Measurements from ENCODE around the gene USP3.
"Not testable (repeated sequence)": the region's sequence is repeated elsewhere in the genome, so short reads cannot be mapped to it uniquely, and the experiment has no call there.

DNA sequence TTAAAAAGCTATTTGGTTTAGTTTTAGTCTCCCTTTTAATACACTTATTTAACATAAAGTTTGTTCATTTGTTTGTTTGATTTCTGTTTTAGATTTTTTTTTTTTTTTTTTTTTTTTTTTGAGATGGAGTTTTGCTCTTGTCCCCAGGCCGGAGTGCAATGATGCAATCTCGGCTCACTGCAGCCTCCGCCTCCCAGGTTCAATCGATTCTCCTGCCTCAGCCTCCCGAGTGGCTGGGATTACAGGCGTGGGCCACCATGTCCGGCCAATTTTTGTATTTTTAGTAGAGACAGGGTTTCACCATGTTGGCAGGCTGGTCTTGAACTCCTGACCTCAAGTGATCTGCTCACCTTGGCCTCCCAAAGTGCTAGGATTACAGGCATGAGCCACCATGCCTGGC is 16.1 kb downstream of the USP3 start:
- TF ChIP-seq, protein P1, sequence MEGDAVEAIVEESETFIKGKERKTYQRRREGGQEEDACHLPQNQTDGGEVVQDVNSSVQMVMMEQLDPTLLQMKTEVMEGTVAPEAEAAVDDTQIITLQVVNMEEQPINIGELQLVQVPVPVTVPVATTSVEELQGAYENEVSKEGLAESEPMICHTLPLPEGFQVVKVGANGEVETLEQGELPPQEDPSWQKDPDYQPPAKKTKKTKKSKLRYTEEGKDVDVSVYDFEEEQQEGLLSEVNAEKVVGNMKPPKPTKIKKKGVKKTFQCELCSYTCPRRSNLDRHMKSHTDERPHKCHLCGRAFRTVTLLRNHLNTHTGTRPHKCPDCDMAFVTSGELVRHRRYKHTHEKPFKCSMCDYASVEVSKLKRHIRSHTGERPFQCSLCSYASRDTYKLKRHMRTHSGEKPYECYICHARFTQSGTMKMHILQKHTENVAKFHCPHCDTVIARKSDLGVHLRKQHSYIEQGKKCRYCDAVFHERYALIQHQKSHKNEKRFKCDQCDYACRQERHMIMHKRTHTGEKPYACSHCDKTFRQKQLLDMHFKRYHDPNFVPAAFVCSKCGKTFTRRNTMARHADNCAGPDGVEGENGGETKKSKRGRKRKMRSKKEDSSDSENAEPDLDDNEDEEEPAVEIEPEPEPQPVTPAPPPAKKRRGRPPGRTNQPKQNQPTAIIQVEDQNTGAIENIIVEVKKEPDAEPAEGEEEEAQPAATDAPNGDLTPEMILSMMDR (IDR thresholded peaks at IDR 0.05; ENCODE audit: borderline replicate concordance, extremely low read depth, low read length, poor library complexity, severe bottlenecking), result not testable (repeated sequence)
- TF ChIP-seq EZH2 (IDR thresholded peaks at IDR 0.05; ENCODE audit: borderline replicate concordance, low read depth, low read length, severe bottlenecking), result not testable (repeated sequence)

Data from DND-41 (cell line).